NCI-H526 (cell line): ENCODE data around the gene MYOM3.
A peak's percentile ranks its signal among the peaks of the same experiment; 100 is the strongest.

Experiments used
- DNase-seq, 2 experiments: peaks; one replicate each; lab custom pipeline; 2025; lab: John Stamatoyannopoulos, UW

Gene MYOM3

DNA sequence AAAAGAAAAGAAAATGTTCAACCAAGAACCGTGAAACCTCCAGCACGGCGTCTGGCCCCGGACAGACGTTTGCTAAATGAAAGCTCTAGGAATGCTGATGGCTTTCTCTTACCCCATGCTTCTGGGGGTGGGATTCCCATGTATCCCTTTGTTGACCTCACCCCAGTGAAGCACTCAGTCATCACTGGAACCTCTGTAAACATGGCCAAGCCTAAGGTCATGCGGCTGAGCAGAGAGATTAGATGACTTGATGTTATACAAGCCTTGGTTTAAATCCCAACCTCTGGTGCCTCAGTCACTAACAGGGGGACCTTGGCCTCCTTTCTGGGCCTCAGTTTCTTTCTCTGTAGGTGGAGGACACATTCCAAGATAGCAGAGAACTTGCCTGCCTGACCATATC lies 2.8 kb upstream of the MYOM3 start:
- DNase-seq, result no peak

DNA sequence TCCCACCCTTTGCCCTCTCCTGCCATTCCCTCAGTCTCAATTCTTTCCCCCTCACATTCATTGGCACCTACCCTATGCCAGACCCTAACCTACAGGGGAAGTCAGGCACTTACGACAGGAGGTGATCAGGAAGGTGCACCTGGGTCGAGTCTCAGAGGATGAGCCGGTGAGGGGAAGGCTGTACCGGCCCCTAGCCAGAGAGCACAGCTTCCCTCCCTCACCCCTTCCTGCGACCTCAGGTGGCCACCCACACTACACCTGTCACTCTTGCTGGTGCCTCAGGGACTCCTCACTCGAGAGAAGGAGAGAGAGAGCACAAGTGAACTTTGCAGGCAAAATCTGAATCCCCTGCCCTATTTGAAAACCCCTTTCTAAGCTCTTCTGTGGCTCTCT lies 1.7 kb upstream of the MYOM3 start:
- DNase-seq, result no peak

DNA sequence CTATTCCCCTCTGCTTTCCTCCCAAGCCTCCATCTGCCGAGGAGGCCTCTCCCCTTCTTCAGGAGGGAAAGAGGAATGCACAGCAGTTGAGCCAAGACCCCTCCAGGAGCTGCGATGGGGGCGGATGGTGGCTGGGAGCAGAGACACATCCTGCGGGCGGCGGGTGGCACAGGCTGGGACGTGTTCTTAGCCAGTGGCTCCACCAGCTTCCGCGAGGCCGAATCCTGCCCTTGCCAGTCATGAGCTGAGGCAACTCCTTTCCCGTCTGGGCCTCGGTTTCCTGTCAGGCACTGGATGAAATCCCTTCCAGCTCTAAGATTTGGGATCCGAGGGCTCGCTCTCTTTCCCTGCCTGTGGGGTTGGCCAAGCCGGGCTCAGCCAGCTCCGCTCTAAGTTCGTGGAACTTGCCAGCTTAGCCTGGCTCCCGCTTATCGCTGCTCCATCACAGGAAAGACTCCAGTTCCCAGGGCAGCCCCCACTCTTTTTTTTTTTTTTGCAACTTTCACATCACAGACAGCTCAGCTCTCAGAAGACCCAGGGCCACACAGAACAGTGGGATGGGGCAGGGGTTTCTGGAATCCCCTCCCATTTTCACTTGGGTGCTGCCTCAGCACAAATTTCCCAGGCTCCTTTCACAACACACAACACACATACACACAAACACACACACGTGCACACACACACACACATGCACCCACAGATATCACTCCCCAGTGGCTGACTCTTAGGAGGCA lies 506 bp downstream of the MYOM3 start:
- no peak for DNase-seq

DNA sequence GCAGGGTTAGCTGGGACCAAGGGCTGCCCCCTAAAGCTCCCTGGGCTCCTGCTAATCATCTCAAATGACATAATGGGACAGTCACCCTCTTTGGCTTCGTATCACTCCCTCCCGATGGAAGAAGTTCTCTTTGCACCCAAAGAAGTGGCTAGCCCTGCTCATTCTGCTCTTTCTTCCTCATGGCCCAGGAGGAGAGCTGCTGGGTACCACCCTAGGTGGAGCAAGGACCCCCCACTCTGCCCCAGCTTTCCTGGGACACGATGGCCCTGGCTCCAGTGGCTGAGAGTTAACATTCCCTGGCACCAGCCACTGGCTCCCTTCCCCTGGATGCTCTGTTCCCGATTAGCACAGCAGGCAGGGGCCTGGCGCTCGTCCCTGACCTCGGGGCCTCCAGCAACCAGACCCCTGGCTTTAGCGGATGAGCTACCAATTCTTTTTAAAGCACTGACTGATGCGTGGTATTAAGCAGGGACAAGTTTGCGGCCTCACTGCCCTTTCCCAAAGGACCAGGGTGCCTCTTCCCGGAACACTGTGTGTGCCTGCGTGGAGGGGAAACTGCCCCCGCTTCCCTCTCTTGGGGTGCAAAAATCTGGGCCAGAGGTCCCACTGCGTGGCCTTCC lies 1.2 kb downstream of the MYOM3 start:
- no peak for DNase-seq

DNA sequence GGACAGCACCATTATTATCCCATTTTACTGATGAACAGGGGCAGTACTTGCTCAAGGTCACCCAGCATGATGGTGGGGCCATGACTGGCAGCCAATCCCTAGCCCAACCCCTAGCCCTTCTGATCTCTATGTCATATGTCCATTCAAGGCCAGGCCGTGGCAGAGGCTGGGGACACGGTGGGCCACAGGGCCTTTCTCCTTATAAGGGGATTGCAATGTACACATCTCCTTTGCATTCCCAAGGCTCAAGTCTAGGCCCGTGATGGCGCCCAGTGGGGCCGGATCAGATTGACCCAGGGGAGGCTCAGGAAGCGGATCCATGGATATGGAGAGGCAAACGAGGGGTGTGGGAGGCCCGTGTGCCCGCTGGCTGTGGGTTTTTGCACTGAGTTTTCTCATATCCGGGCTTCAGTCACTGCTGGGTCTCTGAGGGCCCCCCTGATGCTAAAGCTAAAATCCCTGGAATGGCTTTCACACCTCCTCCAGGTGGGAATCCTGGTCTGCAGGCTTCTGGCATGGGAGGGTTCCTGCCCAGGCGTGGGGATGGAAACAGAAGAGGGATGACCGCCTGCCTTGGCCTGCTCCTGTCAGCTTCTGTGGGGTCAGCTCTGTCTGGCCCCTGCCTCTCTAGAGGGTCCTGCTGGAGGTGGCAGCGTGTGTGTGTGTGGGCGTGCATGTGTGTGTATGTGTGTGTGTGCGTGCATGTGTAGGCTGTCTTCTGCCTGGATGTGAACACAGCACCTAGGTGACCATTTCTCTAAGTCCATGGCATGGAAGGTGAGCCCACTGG lies 2.1 kb downstream of the MYOM3 start:
- no peak for DNase-seq

- DNase-seq, result no peak
Measured at GRCh38 chr1:24109166-24109483, 2.8 kb downstream of the MYOM3 start.

- no peak for DNase-seq
Measured at GRCh38 chr1:24108334-24109165, 3.4 kb downstream of the MYOM3 start.

- no peak for DNase-seq
Measured at GRCh38 chr1:24107462-24108138, 4.3 kb downstream of the MYOM3 start.

- peak in 1 of 2 experiments; percentile 31 for DNase-seq
Measured at GRCh38 chr1:24105368-24106160, 6.4 kb downstream of the MYOM3 start.

- DNase-seq, result no peak
Measured at GRCh38 chr1:24104854-24105253, 7.1 kb downstream of the MYOM3 start.

DNA sequence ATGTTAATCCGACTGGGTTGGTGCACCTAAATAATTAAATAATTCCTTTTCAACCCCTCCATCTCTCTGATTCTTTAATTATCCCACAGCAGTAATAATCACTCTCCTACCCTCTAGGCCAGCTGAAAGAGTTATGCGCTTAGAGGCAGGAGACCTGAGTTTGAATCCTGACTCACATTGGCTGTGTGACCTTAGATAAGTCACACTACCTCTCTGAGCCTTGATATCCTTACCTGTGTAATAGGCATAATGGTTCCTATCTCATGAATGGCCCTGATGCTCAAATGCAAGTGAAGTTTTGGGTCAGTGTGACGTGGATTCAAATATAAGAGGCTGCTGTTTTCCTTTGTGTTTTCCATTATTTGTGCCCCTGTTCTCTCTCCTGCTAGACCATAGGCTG lies 8.1 kb downstream of the MYOM3 start:
- no peak for DNase-seq

GRCh38 chr1:24103408-24103807 lies 8.5 kb downstream of the MYOM3 start:
- no peak for DNase-seq

DNA sequence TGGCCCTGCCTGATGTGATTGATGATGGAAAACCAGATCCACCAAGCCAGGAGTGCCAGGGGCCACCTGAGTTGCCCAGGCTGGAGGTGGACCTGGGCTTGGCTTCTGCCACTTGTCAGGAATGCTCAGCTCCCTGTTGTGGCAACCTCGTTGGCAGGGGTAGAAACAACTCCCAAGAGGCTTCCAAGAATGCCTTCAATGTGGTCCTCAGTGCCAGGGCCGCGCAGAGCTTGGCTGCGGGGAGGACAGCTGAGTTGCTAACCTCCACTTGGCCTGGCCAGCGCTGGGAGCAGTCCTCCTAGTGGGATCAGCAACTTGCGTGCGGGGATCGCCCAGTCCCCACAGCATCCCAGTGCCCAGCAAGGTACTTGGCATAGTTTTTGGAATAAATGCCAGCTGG lies 9.0 kb downstream of the MYOM3 start:
- DNase-seq, result no peak

DNA sequence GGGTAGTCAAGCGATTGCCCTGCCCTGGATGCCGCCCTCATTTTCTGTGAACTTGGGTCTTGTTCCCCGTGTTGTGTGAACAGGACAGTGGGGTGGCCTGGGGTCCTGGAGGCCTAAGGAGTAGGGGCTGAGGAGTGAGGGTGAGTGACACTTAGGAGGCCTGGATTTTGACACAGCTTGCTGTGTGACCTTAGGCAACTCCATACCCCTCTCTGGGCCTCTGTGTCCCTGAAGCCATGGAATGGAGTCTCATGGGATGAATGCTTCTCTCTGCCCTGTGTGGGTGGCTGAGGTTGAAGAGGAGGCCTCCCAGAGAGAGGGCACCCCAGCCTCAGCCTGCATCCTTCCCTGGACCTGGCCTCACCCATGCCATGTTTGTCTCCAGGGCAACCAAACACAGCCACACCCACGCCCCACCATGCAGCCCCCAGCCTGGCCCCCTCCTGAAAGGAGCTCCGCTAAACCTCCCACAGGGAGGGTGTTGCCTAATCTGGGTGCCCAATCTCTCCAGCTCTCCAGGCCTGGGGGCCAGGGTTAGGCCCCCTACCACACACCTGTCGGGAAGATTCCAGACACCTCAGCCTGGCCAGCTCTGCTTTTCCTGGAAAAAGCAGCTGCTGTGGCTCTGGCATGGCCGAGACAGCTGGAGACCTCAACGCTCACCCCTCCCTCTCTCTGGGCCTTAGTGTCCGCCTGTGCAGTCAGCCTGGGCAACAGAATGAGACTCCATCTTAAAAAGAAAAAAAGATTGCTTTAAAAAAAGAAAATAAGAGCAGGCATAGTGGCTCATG lies 9.9 kb downstream of the MYOM3 start:
- no peak for DNase-seq

- peak in 1 of 2 experiments; percentile 9 for DNase-seq
Measured at GRCh38 chr1:24100945-24101737, 10.8 kb downstream of the MYOM3 start.

DNA sequence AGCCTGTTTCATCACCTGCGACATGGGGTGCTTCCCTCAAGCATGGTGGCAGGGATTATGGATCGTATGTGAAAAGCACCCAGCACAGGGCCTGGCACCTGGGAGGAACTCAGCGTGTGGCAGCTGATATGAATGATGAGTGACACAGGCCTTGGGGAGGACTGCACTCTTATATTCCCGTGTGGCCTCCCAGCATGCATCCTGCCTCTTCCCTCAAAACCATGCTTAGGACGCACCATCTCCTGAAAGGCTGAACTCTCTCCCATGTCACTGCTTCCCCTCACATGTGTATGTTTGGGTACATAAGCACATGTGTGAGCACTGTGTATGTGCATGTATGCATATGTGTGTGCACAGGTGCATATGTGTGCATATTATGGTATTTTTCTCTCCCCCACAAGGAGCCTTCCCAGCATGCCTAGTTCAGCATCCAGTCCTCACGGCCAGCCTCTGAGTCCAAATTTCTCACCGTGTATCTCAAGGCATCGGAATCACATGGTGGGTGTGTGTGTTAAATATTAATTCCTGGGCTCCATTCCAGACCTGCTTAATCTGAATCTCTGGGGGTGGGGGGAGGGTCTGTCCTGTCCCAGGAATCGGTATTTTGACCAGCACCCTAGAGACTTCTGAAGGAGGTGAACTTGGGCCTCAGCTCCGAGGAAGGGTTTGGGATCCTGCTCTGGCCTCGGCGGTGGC lies 12.8 kb downstream of the MYOM3 start:
- DNase-seq, result no peak

GRCh38 chr1:24098102-24098501 lies 13.8 kb downstream of the MYOM3 start:
- DNase-seq, result no peak

DNA sequence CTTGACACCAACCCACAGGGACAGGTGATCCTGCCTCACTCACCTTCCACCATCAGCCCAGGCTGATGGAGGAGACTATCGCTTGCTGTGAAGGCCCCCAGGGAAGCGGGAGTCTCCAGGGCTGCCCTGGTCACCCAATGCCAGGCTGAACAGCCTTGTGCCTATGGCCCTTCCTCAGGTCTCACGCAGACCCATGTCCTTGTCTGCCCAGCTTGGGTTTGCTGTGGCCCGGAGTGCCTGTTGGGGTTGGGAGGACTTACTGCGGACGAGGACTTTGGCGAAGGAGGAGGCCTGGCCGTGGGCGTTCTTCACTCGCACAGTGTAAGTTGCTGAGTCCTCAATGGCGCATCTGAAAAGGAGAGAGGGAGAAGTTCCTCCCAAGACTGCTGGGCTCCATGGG lies 14.3 kb downstream of the MYOM3 start:
- no peak for DNase-seq

DNA sequence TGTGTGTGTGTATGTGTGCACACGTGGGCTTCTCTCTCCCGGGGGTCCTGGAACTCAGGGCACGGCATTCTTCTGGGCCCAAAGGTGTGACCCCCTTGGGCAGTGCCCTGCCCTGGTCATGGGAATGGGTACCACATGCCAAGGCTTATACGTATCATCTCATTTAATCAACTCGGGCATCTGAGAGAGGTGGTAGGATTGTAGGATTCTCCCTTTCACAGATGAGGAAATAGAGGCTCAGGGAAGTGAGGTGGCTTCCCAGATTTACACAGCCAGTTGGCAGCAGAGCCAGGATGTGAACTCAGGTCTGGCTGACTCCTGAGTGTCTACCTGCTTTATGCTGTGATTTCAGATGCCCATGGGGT lies 15.2 kb downstream of the MYOM3 start:
- DNase-seq, result no peak
